SU-DHL-6 (cell line): Measurements from ENCODE around the gene PLEKHD1.

ENCODE experiments used
- H2AFZ ChIP-seq: fragments of 200-600 bp; sonication (generic); 2 replicates; pipeline ENCODE4 v1.6.1; 2014; ENCODE audit warnings: low read depth, mild to moderate bottlenecking, moderate library complexity, mixed read lengths, antibody characterized with exemption, low read length; ENCODE audit not compliant: severe bottlenecking
- H3F3A ChIP-seq: fragments of 200-600 bp; shearing (Covaris generic); 2 replicates; pipeline ENCODE4 v1.6.0; 2016; ENCODE audit warnings: antibody characterized with exemption, mild to moderate bottlenecking; ENCODE audit not compliant: insufficient read depth
- H3K27ac ChIP-seq: fragments of 200-600 bp; sonication (generic); 2 replicates; pipeline ENCODE4 v1.5.1; 2016; ENCODE audit warnings: low read depth, mild to moderate bottlenecking, low read length, moderate library complexity, mixed read lengths
- H3K27me3 ChIP-seq: fragments of 200-600 bp; sonication (generic), shearing (Covaris generic); 2 replicates; pipeline ENCODE4 v1.6.0; 2014; ENCODE audit warnings: mild to moderate bottlenecking, low read length
- H3K36me3 ChIP-seq: fragments of 200-600 bp; sonication (generic); 2 replicates; pipeline ENCODE4 v1.6.1; 2014; ENCODE audit warnings: mild to moderate bottlenecking, low read length, mixed read lengths
- H3K4me2 ChIP-seq: fragments of 300-600, 200-600 bp; shearing (Covaris generic), sonication (generic); 2 replicates; pipeline ENCODE4 v1.6.0; 2014; ENCODE audit warnings: low read length, low read depth, mild to moderate bottlenecking; ENCODE audit not compliant: poor library complexity, severe bottlenecking
- H3K4me3 ChIP-seq: fragments of 200-600 bp; sonication (generic); 2 replicates; pipeline ENCODE4 v1.5.1; 2014; ENCODE audit warnings: antibody characterized with exemption, low read length, mild to moderate bottlenecking, mixed read lengths; ENCODE audit not compliant: insufficient read depth, poor library complexity, severe bottlenecking
- H3K79me2 ChIP-seq: fragments of 200-600 bp; sonication (generic); 2 replicates; pipeline ENCODE4 v1.6.1; 2014; ENCODE audit warnings: mild to moderate bottlenecking, low read length, moderate library complexity; ENCODE audit not compliant: insufficient read depth
- H3K9ac ChIP-seq: fragments of 200-600 bp; sonication (generic); 2 replicates; pipeline ENCODE4 v1.7.0; 2014; ENCODE audit warnings: mild to moderate bottlenecking, low read length
- H3K9me2 ChIP-seq: fragments of 200-600 bp; sonication (generic); replicated peaks from 2 replicates; pipeline ENCODE4 v1.6.1; 2014; ENCODE audit warnings: low read length; ENCODE audit not compliant: insufficient read depth
- H3K9me3 ChIP-seq: fragments of 200-600 bp; sonication (generic); 2 replicates; pipeline ENCODE4 v1.6.1; 2014; ENCODE audit warnings: low read length, mixed read lengths; ENCODE audit not compliant: insufficient read depth
- H4K20me1 ChIP-seq: fragments of 200-600 bp; sonication (generic); 2 replicates; pipeline ENCODE4 v1.6.1; 2014; ENCODE audit warnings: low read depth, mild to moderate bottlenecking, antibody characterized with exemption, low read length, moderate library complexity, mixed read lengths
- CTCF ChIP-seq: fragments of 200-600 bp; sonication (generic); IDR thresholded peaks from one replicate; pipeline ENCODE4 v1.5.1; 2017; ENCODE audit warnings: antibody characterized with exemption, mild to moderate bottlenecking, low read length, moderate library complexity; ENCODE audit not compliant: insufficient read depth, poor library complexity, severe bottlenecking
- EZH2phosphoT487 ChIP-seq: fragments of 200-600 bp; sonication (generic), shearing (Covaris generic); conservative IDR thresholded peaks from 2 replicates; pipeline ENCODE4 v1.6.1; 2018; ENCODE audit warnings: mild to moderate bottlenecking, antibody characterized with exemption, low read length, moderate library complexity, mixed read lengths

The PLEKHD1 gene

GRCh38 chr14:69484444-69485314, at the start of gene PLEKHD1:
TSS of gene PLEKHD1 (plus strand) at chr14:69484728. CDS start at chr14:69484966, 238 bp downstream.
- H3K79me2 ChIP-seq: no peaks in the 10 kb centered on the region
- H3K27ac ChIP-seq: no peak within 1 kb of the TSS
- no peak within 1 kb of the TSS for H3K4me2 ChIP-seq
- H3K9me3 ChIP-seq: no peaks in the 10 kb centered on the region
- no peaks in the 10 kb centered on the region for H3K9me2 ChIP-seq
- no peak within 1 kb of the TSS for H2AFZ ChIP-seq
- H3K9ac ChIP-seq: no peak within 1 kb of the TSS
- no peaks in the 10 kb centered on the region for H3F3A ChIP-seq
- H3K27me3 ChIP-seq: no peaks in the 10 kb centered on the region
- H3K36me3 ChIP-seq: no peaks in the 10 kb centered on the region
- no peaks in the 10 kb centered on the region for H4K20me1 ChIP-seq
- no peak within 1 kb of the TSS for H3K4me3 ChIP-seq
- TF ChIP-seq EZH2phosphoT487 (no peak), CTCF (no peak)

DNA sequence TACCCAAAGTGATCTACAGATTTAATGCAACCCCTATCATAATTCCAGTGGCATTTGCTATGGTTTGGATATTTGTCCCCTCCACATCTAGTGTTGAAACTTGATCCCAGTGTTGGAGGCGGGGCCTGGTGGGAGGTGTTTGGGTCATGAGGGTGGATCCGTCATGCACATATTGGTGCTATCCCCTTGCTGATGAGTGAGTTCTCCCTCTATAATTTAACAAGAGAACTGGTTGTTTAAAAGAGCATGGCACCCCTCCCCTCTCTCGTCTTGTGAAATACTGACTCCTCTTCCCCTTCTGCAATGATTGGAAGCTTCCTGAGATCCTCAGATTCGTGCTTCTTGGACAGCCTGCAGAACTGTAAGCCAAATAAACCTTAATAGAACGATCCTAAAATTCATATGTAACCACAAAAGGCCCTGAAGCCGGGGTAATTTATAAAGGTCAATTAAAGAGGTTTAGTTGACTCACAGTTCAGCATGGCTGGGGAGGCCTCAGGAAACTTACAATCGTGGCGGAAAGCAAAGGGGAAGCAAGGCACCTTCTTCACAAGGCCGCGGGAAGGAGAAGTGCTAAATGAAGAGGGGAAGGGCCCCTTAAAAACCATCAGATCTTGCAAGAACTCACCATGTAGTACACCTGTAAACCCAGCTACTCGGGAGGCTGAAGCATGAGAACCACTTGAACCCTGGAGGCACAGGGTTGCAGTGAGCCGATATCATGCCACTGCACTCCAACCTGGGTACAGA, 44.8 kb upstream of the PLEKHD1 start:
- Histone ChIP-seq H3K79me2 (peaks cover 22% of the 10 kb centered on the region), H3K9me3 (no peaks in the 10 kb centered on the region), H3F3A (no peaks in the 10 kb centered on the region; the same call in 1 of the 2 replicates), H3K4me3 (no peak overlapping the region), H3K36me3 (no peaks in the 10 kb centered on the region), H4K20me1 (no peaks in the 10 kb centered on the region), H3K9ac (no peak overlapping the region), H3K4me2 (no peak overlapping the region), H3K27ac (no peak overlapping the region), H3K27me3 (no peaks in the 10 kb centered on the region), H3K9me2 (no peaks in the 10 kb centered on the region), H2AFZ (no peak overlapping the region)
- no peak for TF ChIP-seq CTCF
- no peak for TF ChIP-seq EZH2phosphoT487

DNA sequence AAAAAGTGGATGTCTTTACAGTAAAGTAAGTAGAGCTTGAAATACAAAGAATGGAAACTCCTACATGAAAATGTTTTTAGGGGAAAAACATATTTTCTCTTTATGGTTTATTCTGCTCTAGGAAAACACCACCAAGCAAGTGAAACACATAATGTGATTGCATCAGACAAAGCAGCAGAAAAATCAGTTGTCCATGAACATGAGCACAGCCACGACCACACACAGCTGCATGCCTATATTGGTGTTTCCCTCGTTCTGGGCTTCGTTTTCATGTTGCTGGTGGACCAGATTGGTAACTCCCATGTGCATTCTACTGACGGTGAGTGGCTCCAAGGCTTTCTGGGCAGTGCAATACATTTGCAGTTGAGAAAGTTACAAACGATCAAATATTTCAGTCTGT, 42.6 kb upstream of the PLEKHD1 start:
- Histone ChIP-seq H3K27me3 (no peaks in the 10 kb centered on the region), H4K20me1 (no peaks in the 10 kb centered on the region), H3F3A (no peaks in the 10 kb centered on the region), H3K4me3 (no peak overlapping the region), H3K4me2 (peak overlapping the region; percentile 42), H3K79me2 (peaks cover 3% of the 10 kb centered on the region; the same call in 1 of the 2 replicates), H3K9me2 (no peaks in the 10 kb centered on the region), H3K9ac (peak overlapping the region; percentile 12; the same call in 1 of the 2 replicates), H3K36me3 (no peaks in the 10 kb centered on the region), H3K27ac (peak overlapping the region; percentile 61), H3K9me3 (no peaks in the 10 kb centered on the region), H2AFZ (no peak overlapping the region)
- no peak for TF ChIP-seq CTCF
- TF ChIP-seq EZH2phosphoT487: no peak
